Stimulated activated naive CD4-positive, alpha-beta T cell treated with Interleukin-2 at 50 U/mL for 16 hours (primary cell): Measurements from ENCODE around the gene GNA15.
"Not testable (repeated sequence)": the region's sequence is repeated elsewhere in the genome, so short reads cannot be mapped to it uniquely, and the experiment has no call there.

Source experiments
- DNase-seq: peaks from one replicate; lab custom pipeline; 2025; lab: John Stamatoyannopoulos, UW

Gene GNA15

GRCh38 chr19:3190921-3191805 lies 55.3 kb downstream of the GNA15 start:
- no peak for DNase-seq

- not testable (repeated sequence) for DNase-seq
Measured at GRCh38 chr19:3191806-3192104, 55.9 kb downstream of the GNA15 start.

- no peak for DNase-seq
Measured at GRCh38 chr19:3192228-3192635, 56.4 kb downstream of the GNA15 start.

GRCh38 chr19:3192684-3193083 lies 56.9 kb downstream of the GNA15 start:
- DNase-seq, result no peak

- DNase-seq, result no peak
Measured at GRCh38 chr19:3193256-3194105, 57.6 kb downstream of the GNA15 start.

- DNase-seq, result no peak
Measured at GRCh38 chr19:3194106-3195087, 58.6 kb downstream of the GNA15 start.

- no peak for DNase-seq
Measured at GRCh38 chr19:3196064-3196932, 60.5 kb downstream of the GNA15 start.

- no peak for DNase-seq
Measured at GRCh38 chr19:3196933-3197205, 61.0 kb downstream of the GNA15 start.

- DNase-seq, result no peak
Measured at GRCh38 chr19:3198901-3199700, 63.3 kb downstream of the GNA15 start.

- no peak for DNase-seq
Measured at GRCh38 chr19:3201072-3201700, 65.4 kb downstream of the GNA15 start.

- DNase-seq, result no peak
Measured at GRCh38 chr19:3201911-3202310, 66.1 kb downstream of the GNA15 start.

- DNase-seq, result no peak
Measured at GRCh38 chr19:3202346-3202745, 66.5 kb downstream of the GNA15 start.

- DNase-seq, result not testable (repeated sequence)
Measured at GRCh38 chr19:3202895-3203294, 67.1 kb downstream of the GNA15 start.

GRCh38 chr19:3203805-3204645 lies 68.2 kb downstream of the GNA15 start:
- DNase-seq, result no peak

GRCh38 chr19:3204646-3205275 lies 68.9 kb downstream of the GNA15 start:
- DNase-seq, result no peak

- DNase-seq, result no peak
Measured at GRCh38 chr19:3206216-3206953, 70.6 kb downstream of the GNA15 start.

GRCh38 chr19:3207461-3208242 lies 71.8 kb downstream of the GNA15 start:
- no peak for DNase-seq
